Measurements from ENCODE around the gene NDUFS7. TPM values are rescaled to one million over a fixed set of nuclear protein-coding genes. Genes with fewer than 3 reads are reported as not detected.
A peak's percentile ranks its signal among the peaks of the same experiment; 100 is the strongest.

NDUFS7 gene
- total and polyA plus RNA-seq, 9 of the 15 experiments (the other 6 are each of a cell fraction or from before 2014, with no cell fraction given) = 6.0 to 271 (median 60.6) TPM

GRCh38 chr19:1438035-1438932, 54.6 kb downstream of the NDUFS7 start, which contains the start of gene RPS15 (continued):
- TF ChIP-seq DLX4 (CRISPR knock-in tag; IDR thresholded peaks at IDR 0.05) (no peak), RBM25 (IDR thresholded peaks at IDR 0.05; ENCODE audit: low read depth, low read length, severe bottlenecking) (peak; percentile 94), NR3C1 (CRISPR knock-in tag; IDR thresholded peaks at IDR 0.05) (no peak), ZMIZ1 (IDR thresholded peaks at IDR 0.05; ENCODE audit: low read depth in 2 of 2, low read length in 2 of 2) (peak in 1 of 2 experiments; percentile 70; a peak in 1 of 4 replicates), HOXB6 (CRISPR knock-in tag; IDR thresholded peaks at IDR 0.05; ENCODE audit: borderline replicate concordance) (no peak), POLR2AphosphoS5 (IDR thresholded peaks at IDR 0.05; ENCODE audit: control insufficient read depth, insufficient read depth, low read depth, low read length) (peak; percentile 96), PHTF2 (CRISPR knock-in tag; IDR thresholded peaks at IDR 0.05) (no peak), ZBTB12 (CRISPR knock-in tag; IDR thresholded peaks at IDR 0.05) (peak; percentile 57; the same call in 1 of the 2 replicates), TAF9B (IDR thresholded peaks at IDR 0.05; ENCODE audit: partially characterized antibody) (peak; percentile 100), E2F1 (CRISPR knock-in tag; IDR thresholded peaks at IDR 0.05) (peak; percentile 85; the same call in 1 of the 2 replicates), ARID4B (CRISPR knock-in tag; IDR thresholded peaks at IDR 0.05) (peak; percentile 81), IRF2 (CRISPR knock-in tag; IDR thresholded peaks at IDR 0.05) (no peak), PHF20 (IDR thresholded peaks at IDR 0.05; ENCODE audit: partially characterized antibody) (peak; percentile 88), ZNF212 (CRISPR knock-in tag; IDR thresholded peaks at IDR 0.05) (peak; percentile 67; the same call in 1 of the 2 replicates), L3MBTL2 (IDR thresholded peaks at IDR 0.05) (peak; percentile 78)
